GM19455 (cell line): Measurements from ENCODE around the gene NTN1.
"Not testable (repeated sequence)": the region's sequence is repeated elsewhere in the genome, so short reads cannot be mapped to it uniquely, and the experiment has no call there.

Experiments
- ATAC-seq: cut with Tn5 transposase; IDR thresholded peaks from one replicate; pipeline ENCODE4 v1.9.1; 2021; ENCODE audit not compliant: unreplicated experiment

Gene NTN1

DNA sequence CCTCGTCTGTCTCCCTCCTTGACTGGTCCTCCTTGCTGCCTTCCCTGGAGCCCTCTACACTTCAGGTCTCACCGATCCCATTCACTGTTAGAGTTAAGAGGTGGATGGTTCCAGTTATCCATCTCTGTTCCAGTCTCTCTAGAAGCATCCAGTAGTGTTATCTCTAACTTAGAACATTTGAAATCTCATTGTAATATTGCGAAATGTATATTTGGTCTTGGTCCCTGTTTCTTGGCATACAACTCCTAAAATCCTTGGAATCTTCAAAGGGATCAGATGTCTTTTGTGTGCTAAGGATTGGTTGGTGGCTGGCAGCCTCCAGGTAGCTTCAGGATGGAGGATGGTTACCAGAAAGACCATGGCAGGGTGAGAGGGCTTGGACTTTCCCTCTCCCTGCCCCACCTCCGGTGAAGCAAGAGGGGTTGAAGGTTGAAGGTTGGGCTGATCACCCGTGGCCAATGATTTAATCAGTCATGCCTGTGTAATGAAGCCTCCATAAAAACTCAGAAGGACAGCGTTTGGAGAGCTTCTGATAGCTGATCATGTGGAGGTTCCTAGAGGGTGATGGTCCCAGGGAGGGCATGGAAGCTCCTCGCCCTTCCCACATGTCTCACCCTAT lies 59.1 kb downstream of the NTN1 start:
- ATAC-seq: no peak

DNA sequence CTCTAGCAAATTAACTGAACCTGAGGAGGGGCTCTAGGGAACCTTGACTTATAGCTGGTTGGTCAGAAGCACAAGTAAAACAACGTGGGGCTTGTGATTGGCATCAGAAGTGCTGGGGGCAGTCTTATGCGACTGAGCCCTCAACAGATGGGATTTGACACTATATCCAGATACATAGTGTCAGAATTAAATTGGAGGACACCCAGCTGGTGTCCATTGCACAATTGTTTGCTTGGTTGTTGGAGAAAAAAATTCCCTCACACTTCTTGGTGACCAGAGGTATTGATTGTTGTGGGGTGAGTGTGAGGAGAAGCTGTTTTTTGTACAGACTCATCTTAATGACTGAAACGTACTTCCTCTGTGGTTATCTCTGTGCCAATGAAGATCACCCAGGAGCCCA lies 59.7 kb downstream of the NTN1 start:
- ATAC-seq: no peak

DNA sequence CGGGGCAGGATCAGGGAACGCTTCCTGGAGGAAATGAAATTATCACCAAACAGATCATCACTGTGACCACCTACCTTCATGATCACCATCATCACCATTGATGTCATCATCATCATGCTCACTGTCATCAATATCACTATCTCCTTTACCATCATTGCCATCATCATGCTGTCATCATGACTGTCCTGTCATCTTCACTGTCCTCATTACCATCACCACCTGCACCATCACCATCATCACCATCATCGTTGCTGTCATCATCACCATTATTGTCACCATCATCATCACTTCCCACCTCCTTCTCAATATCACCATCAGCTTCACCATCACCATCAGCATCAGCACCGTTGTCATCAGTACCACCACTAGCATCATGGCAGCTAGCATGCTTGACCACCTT lies 65.3 kb downstream of the NTN1 start:
- ATAC-seq: no peak

DNA sequence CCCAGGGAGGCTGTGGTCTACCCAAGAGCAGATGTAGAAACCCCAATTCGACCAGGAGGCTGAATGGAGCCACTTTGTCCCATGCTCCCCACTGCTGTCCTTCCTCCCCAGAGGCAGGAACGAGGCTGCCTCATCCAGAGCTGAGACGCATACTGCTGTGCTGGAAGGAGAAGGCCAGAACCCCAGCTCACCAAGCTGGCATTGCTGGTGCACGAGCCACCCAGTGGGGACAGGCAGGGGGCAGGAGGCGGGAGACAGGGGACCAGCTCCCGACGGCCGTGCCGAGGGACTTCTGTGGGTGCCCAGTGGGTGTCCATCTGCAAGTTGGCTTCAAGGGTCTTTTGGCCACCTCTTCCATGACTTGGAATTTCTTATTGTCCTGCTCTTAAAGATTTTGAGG lies 66.6 kb downstream of the NTN1 start:
- no peak for ATAC-seq

DNA sequence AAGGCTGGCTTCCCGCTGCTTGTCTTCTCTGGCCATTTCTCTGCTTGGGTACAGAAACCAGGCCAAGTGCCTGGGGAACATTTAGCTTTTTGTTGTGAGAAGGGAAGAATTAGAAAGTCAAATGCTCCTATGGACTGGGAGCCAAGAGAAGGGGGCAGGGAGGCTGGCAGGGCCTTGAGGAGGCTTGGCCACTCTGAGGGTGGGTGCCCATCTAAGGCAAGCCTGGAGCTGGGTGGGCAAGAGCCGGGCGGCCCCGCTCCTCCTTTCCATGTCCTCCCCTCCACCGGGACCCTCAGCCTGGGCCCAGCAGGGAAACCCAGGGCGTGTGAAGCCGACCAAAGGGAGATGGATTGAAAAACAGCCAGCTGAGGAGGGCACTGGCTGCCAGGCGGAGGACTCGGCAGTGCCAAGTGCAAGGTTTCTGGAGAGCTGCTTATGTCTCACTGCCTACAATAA lies 69.4 kb downstream of the NTN1 start:
- no peak for ATAC-seq

DNA sequence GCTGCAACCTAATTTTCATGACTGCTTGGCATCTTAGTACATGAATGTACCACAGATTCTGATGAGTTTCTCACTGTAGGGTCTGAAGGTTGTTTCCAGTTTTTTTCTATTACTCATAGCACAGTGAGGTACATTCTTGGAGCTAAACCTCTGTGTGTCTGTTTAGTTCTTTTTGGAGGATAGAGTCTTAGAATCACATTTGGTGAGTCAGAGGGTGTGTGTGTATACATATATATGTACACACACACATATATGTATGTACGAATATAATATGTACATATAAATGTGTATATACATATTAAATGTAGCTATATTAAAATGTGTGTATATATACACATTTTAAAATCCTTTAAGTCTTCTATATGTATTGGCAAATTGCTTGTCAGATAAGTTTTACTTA lies 72.9 kb downstream of the NTN1 start:
- ATAC-seq: no peak

DNA sequence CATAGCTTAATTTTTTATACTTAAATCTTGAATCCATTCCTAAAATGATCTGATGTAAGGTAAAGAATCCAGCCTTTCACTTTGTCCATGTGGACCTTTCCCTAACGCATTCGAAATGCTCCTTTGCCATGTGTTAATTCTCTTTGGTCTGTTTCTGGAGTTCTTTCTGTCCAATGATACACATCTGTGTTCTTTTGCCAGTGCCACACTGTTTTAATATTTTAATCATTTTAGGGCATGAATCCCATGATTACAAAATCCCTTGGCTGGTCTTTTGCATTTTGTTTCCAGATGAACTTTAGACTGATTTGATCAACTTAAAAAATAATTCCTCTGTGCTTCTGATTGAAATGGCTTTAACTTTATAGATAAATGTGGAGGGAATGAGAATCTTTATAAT lies 74.1 kb downstream of the NTN1 start:
- no peak for ATAC-seq

DNA sequence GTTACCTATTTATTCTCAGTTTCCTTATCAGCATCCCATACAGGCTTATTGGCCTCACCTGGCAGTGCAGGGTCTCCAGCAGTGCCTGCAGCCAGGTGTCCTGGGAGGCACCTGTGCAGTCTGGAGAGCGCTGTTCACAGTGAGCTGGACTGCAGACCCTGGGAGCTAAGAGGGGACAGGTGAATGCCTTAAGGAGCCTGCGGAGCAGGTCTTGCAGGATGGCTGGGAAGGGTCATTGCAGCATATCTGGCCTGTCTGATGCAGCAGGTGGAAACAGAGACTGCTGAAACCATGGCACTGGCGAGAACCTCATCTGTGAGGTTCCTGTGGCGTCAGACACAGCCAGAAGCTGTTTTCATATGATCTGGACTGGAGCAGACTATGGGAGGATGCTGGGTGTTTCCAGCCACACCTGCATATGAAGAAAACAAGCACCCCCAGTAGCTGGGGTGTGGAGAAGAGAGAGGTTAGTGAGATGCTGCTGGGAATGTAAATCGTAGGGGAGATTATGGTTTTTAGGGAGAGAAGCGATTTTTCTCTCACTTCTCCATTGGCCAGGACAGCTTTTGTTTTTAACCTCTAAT lies 77.0 kb downstream of the NTN1 start:
- no peak for ATAC-seq

DNA sequence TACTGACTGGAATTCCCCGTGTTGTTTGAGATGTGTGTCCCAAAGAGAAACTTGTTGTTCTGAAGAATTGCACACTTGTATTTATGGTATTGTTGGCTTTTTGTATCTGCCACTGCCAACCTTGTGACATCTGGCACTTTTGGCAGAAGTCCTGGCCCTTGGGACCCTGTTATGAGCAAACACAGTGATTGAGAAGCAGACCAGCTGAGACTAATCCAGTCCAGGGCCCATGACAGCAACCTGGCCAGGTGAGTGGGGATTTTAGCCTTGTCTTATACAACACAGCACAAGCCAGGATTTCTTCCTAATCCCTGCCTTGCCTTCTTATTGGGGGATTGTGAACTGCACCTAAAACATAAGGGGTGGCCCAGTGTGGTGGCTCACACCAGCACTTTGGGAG lies 80.0 kb downstream of the NTN1 start:
- ATAC-seq: no peak

DNA sequence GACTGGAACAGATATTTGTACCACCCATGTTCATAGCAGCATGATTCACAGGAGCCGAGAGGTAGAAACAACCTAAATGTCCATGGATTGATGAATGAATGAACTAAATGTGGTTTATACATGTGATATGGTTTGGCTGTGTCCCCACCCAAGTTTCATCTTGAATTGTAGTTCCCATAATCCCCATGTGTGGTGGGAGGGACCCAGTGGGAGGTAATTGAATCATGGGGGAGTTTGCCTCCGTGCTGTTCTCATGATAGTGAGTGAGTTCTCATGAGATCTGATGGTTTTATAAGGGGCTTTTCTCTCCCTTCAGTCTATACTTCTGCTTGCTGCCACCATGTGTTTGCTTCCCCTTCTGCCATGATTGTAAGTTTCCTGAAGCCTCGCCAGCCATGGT lies 81.9 kb downstream of the NTN1 start:
- not testable (repeated sequence) for ATAC-seq

DNA sequence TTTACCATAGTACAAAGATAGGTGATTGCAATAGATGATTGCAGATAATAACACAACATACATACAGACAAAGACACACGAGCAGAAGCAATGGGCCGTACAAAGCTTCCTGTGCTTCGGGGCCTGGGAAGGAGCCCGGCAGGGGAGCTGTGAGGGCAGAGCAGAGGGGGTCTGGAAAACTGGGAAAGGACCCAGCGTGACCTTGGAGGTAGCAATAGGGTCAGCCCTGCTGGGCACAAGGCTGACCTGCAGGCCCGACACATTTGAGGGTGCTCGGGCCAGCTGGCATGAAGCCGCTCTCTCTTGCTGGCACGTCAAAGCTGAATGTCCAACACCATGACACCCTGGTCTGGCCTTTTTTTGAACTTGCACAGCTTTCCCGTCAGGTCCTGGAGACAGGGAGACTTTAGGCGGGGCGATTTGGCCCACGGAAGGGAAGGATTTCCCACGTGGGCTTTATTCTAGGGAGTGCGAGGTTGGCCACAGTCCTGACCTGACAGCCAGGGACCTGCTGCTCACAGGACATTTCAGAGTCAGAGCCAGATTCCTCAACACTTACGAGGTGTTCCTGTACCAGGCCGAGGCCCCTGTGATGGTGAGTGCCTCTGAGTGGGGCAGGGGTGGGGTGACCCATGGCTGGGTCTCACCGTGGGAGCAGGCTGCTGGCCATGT lies 83.2 kb downstream of the NTN1 start:
- no peak for ATAC-seq

DNA sequence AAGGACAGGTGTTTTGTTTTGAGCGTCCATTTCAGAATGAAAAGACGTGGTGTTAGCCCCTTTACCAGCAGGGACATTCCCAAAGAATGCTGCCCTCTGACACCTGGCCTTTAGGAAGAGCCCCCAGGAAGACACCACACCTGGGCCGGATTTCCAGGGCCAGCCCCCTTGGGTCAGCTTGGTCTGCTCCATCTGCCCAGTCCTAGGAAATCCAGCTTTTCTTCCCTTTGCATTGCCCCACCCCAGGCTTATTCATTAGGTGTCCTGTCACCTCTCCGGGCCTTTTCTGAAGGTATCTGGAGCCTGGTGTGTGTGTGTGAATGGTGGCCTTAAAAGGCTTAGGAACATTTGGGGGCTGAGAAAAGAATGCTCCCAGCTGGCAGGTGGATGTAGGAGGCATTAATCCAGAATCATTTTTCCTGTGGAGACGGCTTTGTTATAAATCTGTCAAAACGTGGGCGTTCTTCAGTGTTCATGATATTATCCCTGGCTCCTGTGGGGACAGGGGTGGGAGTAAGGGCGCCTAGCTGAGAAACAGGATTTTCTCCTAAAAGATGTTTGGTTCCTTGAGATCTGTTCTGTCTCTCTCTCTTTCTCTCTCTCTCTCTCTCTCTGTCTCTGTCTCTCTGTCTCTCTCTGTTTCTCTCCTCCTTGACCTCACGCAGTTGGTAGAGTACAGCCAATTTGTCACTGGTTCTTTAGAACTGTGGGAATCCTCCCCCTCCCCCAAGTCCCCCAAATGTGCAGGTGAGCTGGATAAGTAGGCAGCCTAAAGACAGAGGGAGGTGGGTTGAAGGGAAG lies 84.0 kb downstream of the NTN1 start:
- ATAC-seq: no peak

DNA sequence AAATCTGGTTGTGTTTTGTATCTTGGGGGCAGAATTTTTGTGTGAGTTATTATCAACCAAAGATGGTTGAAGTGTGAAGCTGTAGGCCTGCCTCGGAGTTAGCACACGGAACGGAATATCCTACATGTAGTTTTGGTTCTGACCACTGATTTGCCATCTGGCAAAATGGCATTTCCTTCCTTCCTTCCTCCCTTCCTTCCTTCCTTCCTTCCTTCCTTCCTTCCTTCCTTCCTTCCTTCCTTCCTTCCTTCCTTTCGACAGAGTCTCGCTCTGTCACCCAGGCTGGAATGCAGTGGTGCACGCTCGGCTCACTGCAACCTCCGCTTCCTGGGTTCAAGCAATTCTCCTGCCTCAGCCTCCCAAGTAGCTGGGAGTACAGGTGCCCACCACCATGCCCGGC lies 85.0 kb downstream of the NTN1 start:
- not testable (repeated sequence) for ATAC-seq

DNA sequence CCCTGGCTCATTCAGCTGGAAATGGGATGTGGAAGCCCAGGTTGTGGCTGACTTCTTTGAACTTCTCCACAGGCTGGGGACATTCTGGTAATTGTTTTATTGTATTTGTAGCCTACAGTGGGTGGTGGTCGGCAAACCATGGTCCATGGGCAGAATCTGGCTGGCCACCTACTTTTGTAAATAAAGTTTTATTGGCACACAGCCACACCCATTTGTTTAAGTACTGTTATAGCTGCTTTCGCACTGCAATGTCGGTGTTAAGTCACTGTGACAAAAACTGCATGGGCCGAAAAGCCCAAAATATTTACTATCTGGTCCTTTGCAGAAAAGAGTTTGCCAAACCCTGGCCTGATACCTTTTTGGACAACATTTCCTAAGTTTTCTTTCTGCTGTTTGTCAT lies 86.2 kb downstream of the NTN1 start:
- ATAC-seq: no peak

DNA sequence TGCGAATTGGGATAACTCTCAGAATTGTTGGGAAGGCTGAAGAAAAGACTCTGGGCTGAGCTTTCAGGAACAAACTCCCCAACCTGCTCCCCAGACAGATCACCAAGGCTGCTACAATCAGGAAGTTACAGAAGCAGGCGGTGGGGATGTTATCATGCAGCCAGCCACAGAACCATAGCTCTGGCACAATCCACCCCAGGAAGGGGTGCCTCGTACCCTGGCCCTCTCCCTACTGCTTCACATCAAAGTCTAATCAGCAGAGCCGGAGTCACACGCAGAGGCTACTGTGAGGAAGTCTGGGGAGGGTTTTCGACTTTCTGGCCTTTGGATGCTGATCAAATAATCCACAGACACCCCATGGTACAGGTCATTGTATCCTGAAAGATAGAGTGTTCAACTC lies 86.8 kb downstream of the NTN1 start:
- ATAC-seq: no peak

DNA sequence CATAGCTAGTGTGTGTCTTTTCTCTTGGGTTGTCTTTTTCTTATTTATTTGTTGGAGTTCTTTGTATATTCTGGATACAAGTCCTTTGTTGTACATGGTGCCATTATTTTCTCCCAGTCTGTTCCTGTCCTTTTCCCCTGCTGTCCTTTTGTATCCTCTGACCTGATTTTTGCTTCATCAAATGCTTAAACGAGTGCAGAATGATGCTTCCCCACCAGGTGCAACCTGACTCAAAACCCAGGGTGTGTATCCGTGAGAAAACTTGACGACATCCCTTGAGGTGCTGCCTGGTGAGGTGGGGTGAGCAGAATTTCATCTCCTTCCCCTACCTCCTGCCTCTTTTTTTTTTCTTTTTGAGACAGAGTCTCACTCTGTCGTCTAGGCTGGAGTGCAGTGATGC lies 88.6 kb downstream of the NTN1 start:
- no peak for ATAC-seq

DNA sequence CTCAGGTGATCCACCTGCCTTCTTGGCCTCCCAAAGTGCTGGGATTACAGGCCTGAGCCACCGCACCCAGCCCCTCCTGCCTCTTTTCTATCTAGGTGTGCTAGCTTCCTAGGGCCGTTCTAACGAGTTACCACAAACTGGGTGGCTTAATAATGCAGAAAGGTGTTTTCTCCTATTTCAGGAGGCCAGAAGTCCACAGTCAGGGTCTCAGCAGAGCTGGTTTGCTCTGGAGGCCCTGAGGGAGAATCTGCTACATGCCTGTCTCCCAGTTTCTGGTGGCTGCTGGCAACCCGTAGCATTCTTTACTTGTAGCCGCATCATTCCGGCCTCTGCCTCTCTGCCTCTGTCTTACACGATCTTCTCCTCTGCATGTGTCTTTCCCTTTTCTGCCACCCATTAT lies 89.2 kb downstream of the NTN1 start:
- no peak for ATAC-seq

DNA sequence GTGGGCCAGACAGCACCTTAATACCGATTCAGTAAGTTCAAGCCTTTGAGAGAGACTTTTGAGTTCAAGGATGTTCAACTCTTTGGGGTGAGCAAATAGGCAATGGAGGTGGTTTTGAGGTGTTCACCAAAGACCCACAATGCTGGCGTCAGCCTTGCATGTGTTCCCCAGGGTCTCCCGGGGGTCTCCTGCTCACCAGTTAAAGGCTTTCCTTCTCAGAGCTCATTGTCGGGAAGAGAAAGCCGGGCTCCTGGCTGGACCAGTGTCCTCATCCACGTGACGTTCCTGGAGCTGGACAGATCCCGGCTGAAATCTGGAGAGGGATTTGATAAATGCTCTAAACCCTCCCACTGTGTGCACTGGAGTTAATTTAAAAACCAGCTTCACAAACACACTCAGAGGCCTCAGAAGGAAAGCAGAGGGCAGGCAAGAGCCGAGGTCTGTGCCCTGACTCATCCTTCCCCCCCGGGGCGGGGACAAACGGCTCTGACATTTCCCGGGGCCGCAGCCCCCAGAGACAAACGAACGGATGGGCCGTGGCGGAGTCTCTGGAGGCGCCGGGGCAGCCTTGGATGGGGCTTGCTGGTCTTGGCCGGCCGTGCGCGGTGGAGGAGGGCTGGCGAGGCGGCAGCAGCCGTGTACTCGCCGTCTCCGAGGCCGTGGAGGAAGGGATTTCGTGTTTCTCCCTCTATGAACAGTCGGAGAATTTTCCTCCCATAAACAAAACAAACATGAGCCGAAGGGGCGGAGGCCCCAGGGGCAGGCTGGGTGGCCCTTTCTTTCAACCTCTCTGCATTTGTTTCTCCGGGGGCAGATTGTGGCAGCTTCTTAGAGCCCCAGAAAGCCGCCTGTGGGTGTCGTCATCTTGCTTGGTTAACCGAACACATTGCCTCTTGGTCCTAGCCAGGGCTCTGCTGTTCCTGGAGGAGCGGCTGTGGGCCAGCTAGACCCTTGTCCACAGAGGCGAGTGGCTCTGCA lies 94.2 kb downstream of the NTN1 start:
- no peak for ATAC-seq

DNA sequence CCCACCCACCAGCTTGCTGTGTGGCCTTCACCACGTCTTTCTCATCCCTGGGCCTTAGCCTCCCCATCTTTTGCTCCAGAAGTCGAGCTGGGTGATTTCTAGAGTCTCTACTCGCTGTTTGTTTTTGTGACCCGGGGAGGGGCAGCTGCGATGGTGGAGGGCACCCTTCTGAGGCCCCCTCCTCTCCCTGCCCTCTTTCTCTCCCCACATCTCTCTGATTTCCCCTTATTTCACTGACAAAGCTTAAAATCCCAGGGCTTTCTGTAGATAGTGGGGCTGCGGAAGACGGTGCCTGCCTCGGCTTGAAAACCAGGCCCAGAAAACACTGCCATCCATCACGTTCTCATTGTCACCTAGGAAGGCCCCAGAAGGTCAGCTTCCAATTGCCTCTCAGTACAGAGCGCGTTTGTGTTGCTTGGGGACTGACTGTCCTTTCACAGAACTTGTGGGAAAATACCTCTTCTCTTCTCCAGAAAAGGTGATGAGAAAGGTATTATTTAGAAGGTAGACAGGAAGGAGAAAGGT lies 95.1 kb downstream of the NTN1 start:
- no peak for ATAC-seq

DNA sequence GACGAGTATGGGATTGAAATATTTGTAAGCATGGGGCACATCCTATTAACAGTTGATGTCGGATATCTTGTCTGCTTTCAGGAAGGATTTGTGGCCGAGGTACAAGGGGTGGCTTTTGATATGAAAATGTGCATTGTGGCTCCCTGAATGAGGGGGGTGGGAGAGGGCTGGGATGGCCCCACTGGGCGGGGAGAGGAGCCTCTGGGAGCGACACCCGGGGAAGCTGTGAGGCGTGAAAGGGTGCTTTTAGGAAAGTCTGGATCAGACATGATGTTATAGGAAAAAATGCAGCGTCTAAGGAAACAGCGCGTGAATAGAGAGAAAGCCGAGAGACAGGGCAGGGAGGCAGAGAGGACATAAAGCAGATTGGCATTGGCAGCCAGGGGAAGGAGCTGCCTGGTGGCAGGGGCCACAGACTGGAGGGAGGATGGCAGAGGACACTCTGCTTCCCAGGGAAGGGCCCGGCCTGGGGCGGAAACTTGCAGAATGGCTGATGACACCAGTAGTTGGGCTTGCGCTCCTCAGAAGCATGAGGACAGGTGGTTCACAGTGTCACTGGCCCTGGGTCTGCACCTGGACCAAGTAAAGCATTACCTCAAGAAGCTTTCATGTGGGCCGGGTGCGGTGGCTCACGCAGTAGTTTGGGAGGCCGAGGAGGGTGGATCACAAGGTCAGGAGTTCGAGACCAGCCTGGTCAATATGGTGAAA lies 95.7 kb downstream of the NTN1 start:
- ATAC-seq: no peak
